ENCODE measurements around the gene SH2D5.
"Not testable (repeated sequence)": the region's sequence is repeated elsewhere in the genome, so short reads cannot be mapped to it uniquely, and the experiment has no call there.

SH2D5 gene

DNA sequence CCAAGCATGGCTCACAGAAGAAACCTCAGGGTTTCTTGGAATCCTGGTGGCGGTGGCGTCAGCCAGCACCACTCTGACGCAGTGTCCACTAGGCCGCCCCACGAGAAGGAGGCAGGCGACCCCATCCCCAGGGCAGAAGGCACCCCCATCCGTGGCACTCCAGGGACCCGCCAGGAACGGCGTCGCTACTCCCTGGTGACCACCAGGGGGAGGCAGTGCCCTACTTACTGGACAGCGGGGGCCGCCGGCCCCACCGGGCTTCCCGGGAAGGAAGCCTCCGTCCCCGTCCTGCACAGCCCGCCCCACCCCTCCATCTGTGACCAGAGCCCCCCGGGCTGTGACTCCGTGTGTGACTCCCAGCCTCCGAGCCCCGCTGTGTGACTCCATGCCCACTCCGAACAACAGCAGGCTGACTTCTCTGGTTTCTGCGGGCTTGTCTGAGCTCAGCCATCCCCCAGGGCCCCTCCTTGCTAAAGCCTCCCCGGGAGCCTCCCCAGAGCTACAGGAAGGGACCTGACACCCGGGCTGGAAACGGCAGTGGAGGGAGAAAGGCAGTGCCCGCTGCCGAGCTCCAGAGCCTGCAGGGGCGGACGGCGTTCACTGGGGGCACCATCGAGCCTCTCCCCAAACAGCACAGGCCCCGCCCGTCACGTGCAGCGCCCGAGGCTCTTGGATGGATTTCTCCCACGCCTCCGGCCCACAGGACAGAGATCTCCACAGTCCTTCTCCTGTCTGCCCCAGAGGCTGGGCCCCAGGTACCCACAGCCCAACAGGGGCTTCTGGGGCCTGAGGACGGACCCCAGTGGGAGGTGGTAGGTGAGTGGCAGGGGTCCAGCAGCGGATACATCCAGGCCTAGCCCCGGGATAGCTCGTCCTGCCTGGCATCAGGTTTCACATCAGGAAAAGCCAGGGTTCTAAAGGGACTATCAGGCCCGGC is 35.8 kb downstream of the SH2D5 start:
- DNase-seq (ENCODE audit: low read depth in 1 of 2, low spot score in 1 of 2), result peak; percentile 49 to 69

DNA sequence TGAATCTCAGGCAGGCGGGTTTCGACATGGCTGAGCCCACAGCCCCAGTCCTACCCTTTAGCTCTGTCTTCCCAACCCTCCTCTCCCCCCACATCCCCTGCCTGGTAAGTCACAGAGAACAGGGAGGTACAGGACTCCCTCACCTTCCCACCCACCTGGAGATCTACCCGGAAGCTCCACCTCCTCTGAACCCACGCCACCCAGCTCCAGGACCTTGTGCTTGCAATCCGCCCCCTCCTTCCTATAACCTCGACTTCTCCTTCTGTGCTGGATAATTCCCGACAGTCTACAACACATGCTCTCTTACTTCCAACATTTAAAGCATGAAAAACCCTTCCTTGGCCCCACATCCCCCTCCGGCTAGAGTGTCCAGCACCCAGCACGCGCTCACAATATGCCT is 37.0 kb downstream of the SH2D5 start:
- DNase-seq (ENCODE audit: low read depth in 1 of 2, low spot score in 1 of 2), result no peak

DNA sequence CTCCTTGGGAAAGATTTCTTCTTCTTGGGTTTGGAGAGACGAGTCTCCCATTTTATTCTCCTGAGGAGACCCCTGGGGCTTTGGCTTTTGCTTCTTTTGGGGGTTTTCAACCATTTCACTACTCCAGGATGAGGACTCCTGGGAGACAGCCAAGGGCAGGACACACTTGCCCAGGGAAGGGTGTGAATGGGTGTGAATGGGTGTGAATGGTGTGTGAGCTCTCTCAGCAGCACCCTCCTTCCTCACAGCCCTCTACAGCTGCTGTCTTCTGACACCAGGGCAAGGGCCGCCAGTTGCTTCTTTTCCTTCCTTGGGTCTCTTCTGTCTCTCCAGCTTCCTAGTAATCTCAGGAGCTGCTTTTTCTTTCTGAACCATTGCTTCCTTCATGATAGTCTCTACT is 38.9 kb downstream of the SH2D5 start:
- no peak for DNase-seq (ENCODE audit: low read depth in 1 of 2, low spot score in 1 of 2)

DNA sequence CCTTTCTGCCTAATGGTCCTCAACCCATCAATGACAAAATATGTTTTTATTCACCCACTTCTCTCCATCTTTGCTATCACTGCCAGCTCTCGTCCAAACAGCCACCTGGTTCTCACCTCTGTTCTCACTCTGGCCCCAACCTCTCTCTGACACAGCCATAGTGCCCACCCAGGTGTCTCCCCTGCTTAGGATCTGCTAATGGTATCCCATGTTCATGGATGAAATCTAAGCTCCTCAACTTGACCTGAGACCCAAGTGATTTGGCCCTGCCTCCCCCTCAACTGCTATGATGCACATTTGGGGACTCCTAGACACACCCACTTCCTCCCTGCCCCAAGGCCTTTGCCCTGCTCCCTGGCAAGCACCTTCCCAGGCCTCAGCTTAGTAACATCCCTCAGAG is 40.6 kb downstream of the SH2D5 start:
- DNase-seq (ENCODE audit: low read depth in 1 of 2, low spot score in 1 of 2), result no peak

DNA sequence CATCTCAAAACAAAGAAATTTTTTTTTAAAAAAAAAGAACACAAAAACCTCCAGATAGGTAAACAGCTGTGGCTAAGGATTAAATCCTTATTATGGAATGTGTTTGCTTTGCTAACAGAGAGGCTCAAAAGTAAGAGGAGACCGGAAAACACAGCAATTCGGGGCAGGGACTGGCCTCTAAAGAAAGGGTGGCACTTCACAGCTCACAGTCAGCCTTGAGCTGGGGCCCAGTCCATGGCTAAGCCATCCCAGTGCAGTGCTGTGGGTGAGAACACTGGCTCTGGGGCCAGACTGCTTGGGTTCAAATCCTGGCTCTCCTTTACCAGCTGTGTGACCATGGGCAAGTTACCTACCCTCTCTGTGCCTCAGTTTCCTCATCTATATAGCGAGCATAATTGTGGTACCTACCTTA is 42.9 kb downstream of the SH2D5 start:
- DNase-seq (ENCODE audit: low read depth in 1 of 2, low spot score in 1 of 2), result no peak

- no peak for DNase-seq (ENCODE audit: low read depth in 1 of 2, low spot score in 1 of 2)
These were observed 45.4 kb downstream of the SH2D5 start for GRCh38 chr1:20686883-20687725.

DNA sequence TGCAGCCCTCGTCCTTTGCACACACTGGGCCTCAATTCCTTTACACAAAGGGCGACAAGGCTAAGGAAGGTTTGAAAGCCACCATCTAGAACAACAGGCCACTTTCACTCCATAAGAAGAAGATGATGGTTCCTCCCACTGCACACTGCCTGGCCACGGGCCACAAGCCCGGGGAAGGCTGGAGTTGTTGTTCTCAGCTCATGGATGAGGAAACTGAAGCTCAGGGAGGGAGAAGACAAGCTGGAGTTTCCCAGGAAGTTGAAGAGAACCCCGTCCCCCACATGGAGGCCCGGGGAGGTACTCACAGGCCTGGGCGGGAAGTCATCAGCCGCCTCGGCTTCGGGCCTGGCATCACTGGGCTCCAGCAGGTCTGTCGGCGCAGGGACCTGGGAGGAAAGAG is 46.8 kb downstream of the SH2D5 start:
- no peak for DNase-seq (ENCODE audit: low read depth in 1 of 2, low spot score in 1 of 2)

- no peak for DNase-seq (ENCODE audit: low read depth in 1 of 2, low spot score in 1 of 2)
These were observed 47.3 kb downstream of the SH2D5 start for GRCh38 chr1:20685099-20685662.

GRCh38 chr1:20684651-20685050 is 47.9 kb downstream of the SH2D5 start:
- no peak for DNase-seq (ENCODE audit: low read depth in 1 of 2, low spot score in 1 of 2)

DNA sequence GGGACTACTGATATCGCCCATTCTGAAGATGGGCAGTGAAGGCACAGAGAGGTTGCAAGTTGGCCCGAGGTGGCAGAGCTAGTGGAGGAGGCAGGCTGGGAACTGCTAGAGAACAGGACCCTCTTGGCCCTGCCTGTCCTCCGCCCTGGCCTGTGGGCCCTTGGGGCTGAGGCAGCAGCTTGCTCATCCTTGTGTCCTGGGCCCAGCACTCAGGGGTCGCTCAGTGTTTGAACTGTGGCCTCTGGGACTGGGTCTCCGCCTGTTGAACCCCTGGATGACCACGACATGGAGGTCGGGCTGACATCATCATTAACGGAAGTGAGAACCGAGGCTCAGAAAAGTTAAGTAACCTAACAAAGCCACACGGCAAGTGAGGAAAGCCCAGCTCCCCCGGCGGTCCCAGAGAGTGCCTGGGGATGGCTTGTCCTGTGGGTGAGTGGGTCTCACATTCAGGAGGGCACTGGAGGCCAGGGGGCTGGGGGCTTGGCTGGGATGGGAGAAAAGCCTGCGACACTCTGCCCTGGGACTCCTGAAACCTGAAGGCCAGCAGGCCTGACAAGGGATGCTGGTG is 48.4 kb downstream of the SH2D5 start:
- no peak for DNase-seq (ENCODE audit: low read depth in 1 of 2, low spot score in 1 of 2)

GRCh38 chr1:20683614-20684013 is 48.9 kb downstream of the SH2D5 start:
- no peak for DNase-seq (ENCODE audit: low read depth in 1 of 2, low spot score in 1 of 2)

GRCh38 chr1:20682571-20683236 is 49.8 kb downstream of the SH2D5 start:
- no peak for DNase-seq (ENCODE audit: low read depth in 1 of 2, low spot score in 1 of 2)

DNA sequence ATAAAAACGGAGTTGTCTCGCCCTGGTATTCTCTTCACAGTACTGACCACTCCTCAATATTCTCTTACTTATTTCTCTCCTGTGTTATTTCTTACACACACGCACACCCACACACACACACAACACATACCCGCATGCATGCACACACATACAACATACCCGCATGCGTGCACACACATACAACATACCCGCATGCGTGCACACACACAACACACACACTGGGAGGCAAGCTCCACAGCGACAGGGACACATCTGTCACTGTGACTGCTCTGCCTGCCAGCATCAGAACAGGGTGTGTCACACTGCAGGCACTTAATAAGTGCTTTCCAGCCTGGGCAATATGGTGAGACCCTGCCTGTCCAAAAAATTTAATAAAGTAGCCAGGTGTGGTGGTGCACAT is 50.5 kb downstream of the SH2D5 start:
- no peak for DNase-seq (ENCODE audit: low read depth in 1 of 2, low spot score in 1 of 2)

DNA sequence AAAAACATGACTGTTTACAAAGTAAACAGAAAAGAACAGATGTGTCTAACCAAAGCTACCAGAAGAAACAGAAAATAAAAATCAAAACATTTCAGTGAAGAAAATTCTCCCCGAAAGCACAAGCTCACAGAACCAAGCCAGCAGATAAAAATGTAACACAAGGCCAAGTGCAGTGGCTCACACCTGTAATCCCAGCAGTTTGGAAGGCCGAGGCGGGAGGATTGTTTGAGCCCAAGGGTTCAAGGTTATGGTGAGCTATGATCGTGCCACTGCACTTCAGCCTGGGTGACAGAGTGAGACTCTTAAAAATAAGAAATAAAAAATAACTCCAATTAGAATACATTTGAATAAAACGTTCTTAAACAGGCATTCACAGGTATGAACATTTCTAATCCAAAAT is 52.2 kb downstream of the SH2D5 start:
- DNase-seq (ENCODE audit: low read depth in 1 of 2, low spot score in 1 of 2), result no peak

DNA sequence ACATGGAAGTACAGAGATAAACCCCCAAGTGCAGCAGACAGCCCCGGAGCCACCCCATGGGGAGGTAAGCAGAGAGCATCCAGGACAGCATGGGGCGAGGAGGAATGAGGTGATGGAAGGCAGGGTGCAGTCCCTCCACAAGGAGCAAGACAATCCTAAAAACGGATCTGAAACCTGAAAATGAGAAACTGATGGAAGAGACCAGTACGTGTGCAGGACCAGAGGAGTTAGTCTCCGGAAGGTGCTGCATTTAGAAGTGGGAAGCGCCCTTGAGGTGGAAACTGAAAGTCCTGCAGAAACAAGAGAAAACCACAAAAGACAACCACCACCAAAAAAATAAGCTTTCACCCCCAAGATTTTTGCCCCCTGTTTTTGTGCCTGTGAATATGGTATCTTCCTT is 53.9 kb downstream of the SH2D5 start:
- DNase-seq (ENCODE audit: low read depth in 1 of 2, low spot score in 1 of 2), result no peak

DNA sequence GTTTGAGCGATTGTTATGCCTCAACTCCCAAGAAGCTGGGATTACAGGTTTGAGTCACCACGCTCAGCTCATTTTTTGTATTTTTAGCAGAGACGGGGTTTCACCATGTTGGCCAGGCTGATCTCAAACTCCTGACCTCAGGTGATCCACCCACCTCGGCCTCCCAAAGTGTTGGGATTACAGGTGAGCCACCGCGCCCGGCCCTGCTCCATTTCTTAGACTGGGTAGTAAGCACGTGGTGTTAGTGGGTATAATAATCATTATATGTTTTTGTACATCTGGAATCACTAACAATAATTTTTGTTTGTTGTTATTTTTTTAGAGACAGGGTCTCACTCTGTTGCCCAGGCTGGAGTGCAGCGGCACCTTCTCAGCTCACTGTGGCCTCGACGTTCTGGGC is 58.9 kb downstream of the SH2D5 start:
- DNase-seq (ENCODE audit: low read depth in 1 of 2, low spot score in 1 of 2), result not testable (repeated sequence)

DNA sequence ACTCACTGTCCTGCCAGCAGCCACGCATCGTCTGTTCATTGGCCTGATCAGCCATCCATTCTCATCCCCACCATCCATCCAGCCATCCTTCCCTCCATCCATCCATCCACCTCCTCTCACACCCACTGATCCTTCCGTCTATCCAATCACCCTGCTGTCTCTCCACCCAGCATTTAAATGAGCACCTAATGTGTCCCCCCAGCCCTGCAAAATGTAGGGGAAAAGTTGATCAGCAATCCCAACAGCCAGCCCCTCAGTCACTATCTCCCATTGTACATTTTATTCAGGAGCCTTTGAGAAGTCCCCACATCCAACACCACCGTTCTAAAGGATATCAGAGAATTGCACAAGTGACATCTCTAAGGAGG is 60.3 kb downstream of the SH2D5 start:
- DNase-seq (ENCODE audit: low read depth in 1 of 2, low spot score in 1 of 2), result no peak

- DNase-seq (ENCODE audit: low read depth in 1 of 2, low spot score in 1 of 2), result no peak
These were observed 61.6 kb downstream of the SH2D5 start for GRCh38 chr1:20670936-20671335.

All from activated CD4-positive, alpha-beta T cell treated with anti-CD3 and anti-CD28 coated beads, Interleukin-2, amount 50 U/mL, for 24 hours (primary cell).